Activated T-cell treated with anti-CD3 and anti-CD28 coated beads for 48 hours (primary cell): Measurements from ENCODE around the gene TBRG4.
"Not testable (repeated sequence)": the region's sequence is repeated elsewhere in the genome, so short reads cannot be mapped to it uniquely, and the experiment has no call there.

ENCODE experiments used
- DNase-seq: peaks from one replicate; pipeline ENCODE4 v3.0.0-alpha.2; 2020; ENCODE audit warnings: low read depth

The TBRG4 gene

DNA sequence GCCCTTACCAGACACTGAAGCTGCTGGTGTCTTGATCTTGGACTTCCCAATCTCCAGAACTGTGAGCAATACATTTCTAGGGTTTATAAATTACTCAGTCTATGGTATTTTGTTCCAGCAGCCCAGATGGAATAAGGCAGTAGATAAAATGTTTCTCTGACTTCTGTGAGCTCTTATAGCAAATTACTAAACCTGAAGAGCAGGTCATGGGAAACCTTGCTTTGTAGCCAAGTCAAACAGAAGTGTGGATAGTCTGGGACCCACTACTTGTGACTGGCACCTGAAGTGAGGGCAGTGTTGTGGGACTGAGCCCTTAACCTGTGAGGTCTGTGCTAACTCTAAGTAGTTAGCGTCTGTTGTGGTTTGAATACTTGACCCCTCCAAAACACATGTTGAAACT lies 4.6 kb upstream of the TBRG4 start:
- DNase-seq: no peak

DNA sequence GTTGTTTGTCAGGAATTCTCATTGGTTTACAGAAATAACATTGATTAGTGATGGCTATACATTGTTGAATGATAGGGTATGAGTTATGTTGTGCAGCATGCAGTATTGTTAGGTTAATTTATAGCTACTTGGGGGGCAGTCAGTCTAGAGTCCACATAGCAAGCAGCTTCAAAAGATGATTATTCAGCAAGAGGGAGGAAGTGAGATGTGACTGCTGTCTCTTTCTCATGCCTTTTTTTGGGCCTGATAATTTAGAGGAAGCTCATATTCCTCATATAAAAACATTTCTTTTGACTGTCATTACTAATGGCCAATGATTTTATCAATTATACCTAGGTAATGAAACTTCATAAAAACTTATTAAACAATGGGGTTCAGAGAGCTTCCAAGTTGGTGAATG lies 3.4 kb upstream of the TBRG4 start:
- no peak for DNase-seq

GRCh38 chr7:45114257-45114656 lies 2.8 kb upstream of the TBRG4 start:
- DNase-seq: not testable (repeated sequence)

- DNase-seq: no peak
Measured at GRCh38 chr7:45112648-45113047, 1.2 kb upstream of the TBRG4 start.

GRCh38 chr7:45108863-45109262 lies 2.6 kb downstream of the TBRG4 start:
- DNase-seq: no peak

GRCh38 chr7:45107356-45107755 lies 4.1 kb downstream of the TBRG4 start:
- no peak for DNase-seq

DNA sequence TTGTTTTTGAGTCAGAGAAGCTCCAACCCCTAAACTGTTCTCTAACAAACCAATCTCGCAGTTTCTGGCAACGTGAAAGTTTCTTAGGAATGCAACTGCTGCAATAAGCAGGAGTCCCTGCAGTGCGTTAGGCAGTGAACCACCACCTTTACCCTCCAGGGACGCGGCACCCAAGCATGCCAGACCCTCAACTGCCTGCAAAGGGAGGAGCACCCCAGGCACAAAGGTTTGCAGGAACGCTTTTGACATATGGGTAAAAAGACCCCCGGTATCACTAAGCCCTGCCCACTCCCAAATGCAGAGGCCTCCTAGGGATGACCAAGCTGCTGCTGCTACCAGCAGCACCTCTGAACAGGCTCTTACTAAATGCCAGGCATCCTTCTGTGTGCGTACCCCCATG lies 4.7 kb downstream of the TBRG4 start:
- DNase-seq: no peak

DNA sequence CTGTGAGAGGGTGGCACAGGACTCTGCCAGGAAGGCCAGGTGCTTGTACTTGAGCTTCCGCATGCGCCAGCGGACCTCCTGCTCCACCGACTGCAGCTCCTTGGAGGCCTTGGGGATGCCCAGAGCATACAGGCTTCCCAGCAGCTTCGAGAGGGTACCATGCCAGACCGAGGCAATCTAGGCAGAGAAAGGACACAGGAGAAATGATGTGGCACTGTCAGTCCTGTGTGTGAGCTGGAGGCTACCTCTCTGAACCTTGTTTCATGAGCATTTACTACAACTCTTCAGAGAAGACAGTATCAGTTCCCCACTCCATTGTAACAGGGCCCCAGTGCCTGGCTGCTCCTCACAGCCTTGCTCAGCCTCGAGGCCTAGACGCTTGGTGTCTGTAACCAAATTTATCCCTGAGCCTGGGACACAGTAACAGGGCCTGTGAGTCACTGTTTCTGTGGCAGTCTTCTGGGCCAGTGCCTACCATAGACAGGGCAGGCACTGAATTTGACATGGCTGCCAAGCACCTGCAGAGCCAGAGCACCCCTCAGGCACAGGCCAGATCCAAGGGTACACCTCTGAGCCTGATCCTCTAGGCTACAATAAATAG lies 5.8 kb downstream of the TBRG4 start:
- no peak for DNase-seq

DNA sequence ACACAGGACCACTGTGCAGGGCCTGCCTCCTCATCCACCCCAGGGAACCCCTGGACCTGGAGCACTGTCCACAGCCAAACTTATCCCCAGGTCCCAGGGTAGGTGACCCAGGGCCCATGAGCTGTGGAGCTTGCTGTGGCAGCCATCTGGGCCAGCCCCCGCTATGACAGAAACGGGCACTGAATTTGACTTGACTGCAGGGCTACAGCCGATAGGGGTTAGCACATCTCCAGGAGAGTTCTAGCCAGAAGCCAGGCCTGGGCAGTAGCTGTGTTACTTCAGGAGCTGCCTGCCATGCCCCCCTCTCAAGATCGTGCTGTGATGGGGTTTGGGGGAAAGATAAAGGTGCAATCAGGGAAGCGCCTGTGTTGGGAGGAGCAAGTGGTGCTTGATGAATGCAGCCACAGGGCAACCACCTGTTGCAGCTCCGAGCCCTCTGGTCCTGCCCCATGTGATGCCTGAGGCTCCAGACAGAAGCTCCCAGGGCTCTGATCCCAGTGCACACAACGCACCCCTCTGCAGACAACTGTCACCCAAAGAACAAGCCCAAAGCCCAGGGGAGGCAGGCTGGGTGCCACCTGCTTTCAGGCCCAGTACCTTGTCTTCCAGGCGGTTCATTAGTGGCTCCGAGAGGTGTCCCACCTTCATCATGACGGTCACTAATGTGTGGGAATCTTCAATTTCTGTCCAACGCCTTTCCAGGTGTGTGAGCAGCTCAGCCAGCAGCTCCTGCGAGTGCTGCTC lies 6.5 kb downstream of the TBRG4 start:
- DNase-seq: no peak

GRCh38 chr7:45103958-45104843 lies 7.3 kb downstream of the TBRG4 start:
- no peak for DNase-seq

DNA sequence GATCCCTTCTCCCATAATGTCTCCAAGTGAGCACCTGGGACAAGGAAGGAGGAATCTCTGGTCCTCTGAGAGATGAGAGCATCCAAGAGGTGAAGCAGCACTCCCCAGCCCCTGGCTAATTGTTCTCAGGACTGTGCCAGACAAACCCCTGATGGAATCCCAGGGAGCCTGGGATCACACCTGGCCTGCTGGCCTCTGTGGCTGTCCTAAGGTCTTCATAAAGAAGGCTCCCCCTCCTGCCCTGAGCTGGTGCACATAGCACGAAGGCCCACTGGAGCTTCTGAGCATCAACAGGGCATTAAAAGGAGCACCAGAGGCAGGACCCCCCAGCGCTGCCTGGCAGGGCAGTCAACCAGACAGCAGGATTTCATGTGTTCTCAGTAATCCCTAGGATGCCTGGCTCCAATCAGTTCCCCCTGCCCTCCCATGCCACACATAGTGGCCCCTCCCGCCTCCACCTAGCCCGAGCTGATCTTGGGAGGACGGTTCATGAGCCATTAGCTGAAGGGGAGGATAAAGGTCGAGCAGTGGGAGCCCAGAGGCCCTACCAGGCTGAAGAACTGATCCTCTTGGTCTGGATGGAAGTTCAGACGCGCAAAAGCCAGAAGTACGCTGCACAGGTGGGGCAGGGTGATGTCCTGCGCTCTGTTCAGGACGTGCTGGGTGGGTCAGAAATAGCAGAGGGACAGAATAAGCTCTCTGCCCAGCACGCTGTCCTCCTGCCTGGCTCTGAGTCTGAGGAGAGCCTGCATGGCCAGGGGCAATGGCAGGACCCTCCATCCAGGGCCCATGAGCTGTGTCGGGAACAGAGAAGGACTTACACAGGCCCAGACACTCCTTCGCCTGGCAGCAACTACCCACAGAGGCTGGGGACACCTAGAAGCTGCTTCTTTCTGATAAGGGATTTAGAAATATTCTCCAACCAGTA lies 8.4 kb downstream of the TBRG4 start:
- no peak for DNase-seq

DNA sequence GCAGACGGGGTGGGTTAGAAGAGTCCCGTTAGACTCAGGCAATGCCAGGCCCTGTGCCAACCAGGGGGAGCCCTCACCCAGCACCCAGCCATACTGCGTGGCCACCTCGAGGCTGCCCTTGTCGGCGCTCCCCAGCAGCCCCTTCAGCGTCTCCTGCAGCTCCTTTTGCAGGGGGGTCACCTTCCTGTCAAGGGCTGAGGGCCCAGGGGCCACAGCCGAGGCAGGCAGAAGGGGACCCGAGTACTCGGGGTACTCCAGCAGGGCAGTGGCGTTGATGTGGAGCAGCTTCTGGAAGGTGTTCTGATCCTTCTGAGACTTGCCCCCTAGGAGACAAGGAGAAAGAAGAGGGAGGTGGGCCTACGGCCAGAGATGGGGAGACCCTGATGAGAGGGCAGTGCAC lies 9.7 kb downstream of the TBRG4 start:
- no peak for DNase-seq

DNA sequence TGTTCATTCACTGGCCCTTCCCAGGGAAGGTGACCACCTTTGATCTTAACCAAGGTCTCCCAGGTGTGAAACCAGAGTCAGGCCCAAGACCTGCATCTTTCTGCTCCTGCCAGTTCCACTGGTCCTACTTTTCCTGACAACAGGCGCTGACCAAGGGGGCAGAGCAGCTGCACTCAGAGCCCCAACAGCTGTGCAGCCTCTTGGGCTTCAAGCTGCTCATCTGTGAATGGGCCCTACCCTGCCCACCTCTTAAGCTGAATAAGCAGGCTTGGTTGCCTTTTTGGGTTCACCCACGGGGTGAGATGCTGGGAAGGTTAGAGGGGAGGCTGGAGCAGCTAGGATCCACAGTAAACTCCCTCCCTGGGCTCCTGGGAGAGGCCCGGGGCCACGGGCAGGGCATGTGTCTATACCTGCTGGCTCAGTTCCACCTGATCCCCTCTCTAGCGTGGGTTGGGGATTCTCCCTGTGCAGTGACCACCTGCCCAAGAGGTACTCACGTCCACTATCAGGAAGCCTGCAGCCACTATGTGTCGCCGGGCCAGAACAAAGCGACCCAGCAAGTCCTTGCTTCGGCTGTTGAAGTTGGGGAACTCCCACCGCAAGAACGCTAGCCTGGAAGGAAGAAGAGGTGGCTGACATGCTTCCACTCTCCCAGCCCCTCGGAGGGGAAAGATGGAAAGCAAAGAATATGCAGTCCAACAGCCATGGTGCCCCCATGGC lies 10.6 kb downstream of the TBRG4 start:
- no peak for DNase-seq

GRCh38 chr7:45099891-45100760 lies 11.4 kb downstream of the TBRG4 start:
- no peak for DNase-seq

- DNase-seq: no peak
Measured at GRCh38 chr7:45098983-45099839, 12.3 kb downstream of the TBRG4 start.

GRCh38 chr7:45092931-45093235 lies 18.6 kb downstream of the TBRG4 start:
- no peak for DNase-seq

DNA sequence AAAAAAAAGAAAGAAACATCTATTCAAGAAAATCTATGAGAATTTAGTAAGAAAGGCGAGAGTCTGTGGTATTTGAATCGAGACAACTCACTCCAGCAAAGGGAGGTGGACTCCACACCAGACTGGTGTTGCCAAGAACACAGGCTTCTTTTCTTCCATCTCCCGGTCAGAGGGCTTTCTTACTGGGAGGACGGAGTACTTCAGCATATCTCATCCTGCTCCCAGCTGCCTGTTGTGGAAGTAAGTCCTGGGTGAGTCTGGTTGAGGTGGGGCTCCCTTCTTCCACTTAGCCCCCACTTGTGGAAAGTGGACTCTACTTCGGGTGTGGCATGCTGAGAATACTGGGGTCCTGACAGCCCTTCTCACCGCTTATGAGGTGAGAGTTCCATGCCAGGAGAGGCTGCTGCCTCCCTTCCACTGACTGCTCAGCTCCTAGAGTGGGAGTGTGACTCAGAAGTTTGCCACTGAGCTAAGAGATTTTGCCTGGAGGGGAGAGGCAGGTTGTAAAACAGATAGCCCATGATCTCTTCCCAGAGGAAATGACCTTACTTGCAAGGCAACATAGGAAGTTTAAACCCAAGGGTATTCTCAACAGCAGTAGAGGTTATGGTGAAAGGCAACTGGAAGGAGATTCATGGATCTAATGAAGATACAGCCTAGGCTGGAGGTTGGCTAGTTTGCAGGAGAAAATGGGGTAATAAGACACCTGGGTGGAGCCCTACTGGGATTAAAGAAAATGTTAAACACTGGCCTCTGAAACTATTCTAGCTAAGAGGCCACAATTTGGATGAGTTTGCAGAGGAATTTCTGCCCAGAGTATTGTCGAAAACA lies 19.2 kb downstream of the TBRG4 start:
- no peak for DNase-seq

- peak; percentile 64 for DNase-seq
Measured at GRCh38 chr7:45089341-45089891, 22.1 kb downstream of the TBRG4 start.
